Panc1 (cell line): ENCODE measurements around the gene PHACTR4. TPM values are rescaled to one million over a fixed set of nuclear protein-coding genes. Genes with fewer than 3 reads are reported as not detected.

Experiments
- ATAC-seq: fragments of 200-7000 bp; cut with Tn5 transposase; 2 replicates; pipeline ENCODE4 v1.9.1; 2020; ENCODE audit warnings: mild to moderate bottlenecking, moderate library complexity
- BruUV-seq: library from RNA; stranded (reverse); fragments of 400-500 nt; replicated peaks from 2 replicates; lab custom pipeline; 2021; lab: Mats Ljungman, UMichigan
- CTCF ChIA-PET: fragments of 300-600 bp; sonication (Branson Sonifier 250); formaldehyde crosslinking; loops from one replicate; lab custom pipeline; 2022; ENCODE audit warnings: antibody characterized with exemption; lab: Charles Lee
- POLR2A ChIA-PET: fragments of 300-600 bp; sonication (Branson Sonifier 250); formaldehyde crosslinking; loops from one replicate; lab custom pipeline; 2022; ENCODE audit warnings: antibody characterized with exemption; lab: Charles Lee
- DNase-seq: peaks from one replicate; pipeline ENCODE4 v3.0.0-alpha.2; 2010; ENCODE audit warnings: low read depth, low spot score
- H3K27ac ChIP-seq: 2 replicates; pipeline ENCODE4 v1.5.1; 2011; ENCODE audit warnings: mild to moderate bottlenecking, low read length, inconsistent platforms
- H3K27me3 ChIP-seq: fragments of 200-500 bp; sonication (Bioruptor generic); 2 replicates; pipeline ENCODE4 v1.6.0; 2014; ENCODE audit warnings: low read length, inconsistent platforms; ENCODE audit not compliant: control insufficient read depth, insufficient read depth
- H3K36me3 ChIP-seq: fragments of 200-500 bp; sonication (Bioruptor generic); 2 replicates; pipeline ENCODE4 v1.5.1; 2014; ENCODE audit warnings: inconsistent platforms, mild to moderate bottlenecking, low read length, moderate library complexity; ENCODE audit not compliant: control insufficient read depth, insufficient read depth
- H3K4me1 ChIP-seq: 2 replicates; pipeline ENCODE4 v1.5.1; 2011; ENCODE audit warnings: inconsistent platforms, mild to moderate bottlenecking, low read length, moderate library complexity; ENCODE audit not compliant: control insufficient read depth, insufficient read depth
- H3K4me3 ChIP-seq, 2 experiments: 2 replicates each; pipeline ENCODE4 v1.5.1; 2011 to 2012; ENCODE audit warnings: low read depth in 2 of 2, low read length in 2 of 2, mild to moderate bottlenecking in 2 of 2, inconsistent platforms in 1 of 2, moderate library complexity in 1 of 2
- H3K9me3 ChIP-seq: fragments of 200-500 bp; sonication (Bioruptor generic); 2 replicates; pipeline ENCODE4 v1.5.1; 2014; ENCODE audit warnings: low read depth, mild to moderate bottlenecking, inconsistent platforms, low read length, moderate library complexity; ENCODE audit not compliant: control insufficient read depth, insufficient read depth
- CTCF ChIP-seq: fragments of 450-650 bp; IDR thresholded peaks from 2 replicates; pipeline ENCODE4 v1.5.1; 2017; ENCODE audit warnings: mild to moderate bottlenecking
- POLR2AphosphoS5 ChIP-seq: IDR thresholded peaks from 2 replicates; pipeline ENCODE4 v1.6.1; 2012; ENCODE audit warnings: mild to moderate bottlenecking, low read depth, low read length, moderate library complexity
- REST ChIP-seq, 2 experiments: IDR thresholded peaks; 2 replicates each; pipeline ENCODE4 v1.6.1; 2011 to 2012; ENCODE audit warnings: low read depth in 2 of 2, control low read depth in 1 of 2, low read length in 1 of 2, mild to moderate bottlenecking in 1 of 2, moderate library complexity in 1 of 2; ENCODE audit not compliant: insufficient read depth in 1 of 2
- SIN3A ChIP-seq: IDR thresholded peaks from 2 replicates; pipeline ENCODE4 v1.6.1; 2012; ENCODE audit warnings: low read depth, mild to moderate bottlenecking, low read length, moderate library complexity, borderline replicate concordance; ENCODE audit not compliant: insufficient read depth
- TCF7L2 ChIP-seq: IDR thresholded peaks from 2 replicates; pipeline ENCODE4 v1.6.1; 2011; ENCODE audit warnings: mild to moderate bottlenecking, low read depth, low read length, inconsistent platforms
- in situ Hi-C: cut with HindIII; loops from 2 replicates; pipeline ENCODE4 v1.10.0; 2016; ENCODE audit warnings: low sequenced_read_pairs, low pct_unique_long_range_greater_than_20kb
- intact Hi-C: fragments of 100-400 bp; cut with micrococcal nuclease; formaldehyde crosslinking; loops from one replicate; pipeline ENCODE4 v1.10.0; 2022; ENCODE audit not compliant: unreplicated experiment
- total RNA-seq: library from RNA; stranded (reverse); gene quantifications from one replicate; pipeline ENCODE4 v1.2.1, GENCODE V29; 2021; ENCODE audit not compliant: unreplicated experiment

PHACTR4 gene
- total RNA-seq, 1 experiment from 2014 or later = 63.4 TPM

- CTCF ChIA-PET = no interaction called here
Measured at GRCh38 chr1:28507247-28507645, 137.7 kb downstream of the PHACTR4 start.

DNA sequence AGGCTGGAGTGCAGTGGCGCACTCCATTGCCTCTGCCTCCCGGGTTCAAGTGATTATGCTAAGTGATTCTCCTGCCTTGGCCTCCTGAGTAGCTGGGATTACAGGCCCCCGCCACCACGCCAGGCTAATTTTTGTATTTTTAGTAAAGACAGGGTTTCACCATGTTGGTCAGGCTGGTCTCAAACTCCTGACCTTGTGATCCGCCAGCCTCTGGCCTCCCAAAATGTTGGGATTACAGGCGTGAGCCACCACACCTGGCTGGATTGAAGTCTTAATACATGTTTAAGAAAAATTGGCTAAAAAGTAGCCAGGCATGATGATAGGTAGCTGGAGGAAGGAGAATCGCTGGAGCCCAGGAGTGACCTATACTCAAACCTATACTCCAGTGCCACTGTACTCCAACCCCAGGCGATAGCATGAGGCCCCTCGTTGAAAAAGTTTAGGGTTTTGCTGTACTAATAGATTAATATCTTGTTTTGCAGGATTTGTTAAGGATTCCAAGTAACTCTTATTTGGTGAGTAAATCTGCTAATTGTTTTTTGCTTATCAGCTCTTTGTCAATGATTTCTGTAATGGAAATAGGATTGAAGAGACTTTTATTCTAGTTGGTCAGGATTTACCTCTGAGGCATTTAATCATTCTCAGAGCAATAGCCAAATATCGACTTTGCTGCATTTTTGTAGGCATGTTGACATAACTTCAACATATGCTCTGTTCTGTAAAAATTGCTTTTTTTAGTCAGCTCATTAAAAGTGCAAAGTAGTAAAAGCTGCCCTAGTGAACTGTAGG, 138.3 kb downstream of the PHACTR4 start:
- ChIA-PET CTCF (no interaction called here), POLR2A (interaction anchor here (0.5 to 1.5 kb wide), 5 partner anchors 10 to 815 kb away, joined by 3 to 7 read pairs (median 4); no protein-coding TSS in a partner anchor)
- intact Hi-C loops (no loop called here), in situ Hi-C loops (no loop called here)
- BruUV-seq = no TSS peak
- no peak for DNase-seq
- Histone ChIP-seq H3K9me3 (no peaks in the 10 kb centered on the region), H3K4me1 (peaks cover 34% of the 10 kb centered on the region), H3K27me3 (no peaks in the 10 kb centered on the region), H3K36me3 (peaks cover 36% of the 10 kb centered on the region), H3K27ac (peak overlapping the region; percentile 100), H3K4me3 (peak overlapping the region; percentile 81 to 96)
- ATAC-seq = no peak
- TF ChIP-seq CTCF = no peak
- no peak for TF ChIP-seq REST (IDR thresholded peaks at IDR 0.05; ENCODE audit: insufficient read depth in 1 of 2, low read depth in 2 of 2, low read length in 1 of 2)
- no peak for TF ChIP-seq TCF7L2
- no peak for TF ChIP-seq SIN3A

More at GRCh38 chr1:28507247-28507645, 137.7 kb downstream of the PHACTR4 start:
- DNase-seq (no peak), ATAC-seq (no peak)
- TF ChIP-seq CTCF = no peak
- no peak for TF ChIP-seq SIN3A
- TF ChIP-seq TCF7L2 = no peak
- no peak for TF ChIP-seq POLR2AphosphoS5
- TF ChIP-seq REST (IDR thresholded peaks at IDR 0.05; ENCODE audit: insufficient read depth in 1 of 2, low read depth in 2 of 2, low read length in 1 of 2) = no peak
- H3K4me1 ChIP-seq = peaks cover 29% of the 10 kb centered on the region
- no TSS peak for BruUV-seq
- peak overlapping the region; percentile 81 to 96 for H3K4me3 ChIP-seq
- H3K36me3 ChIP-seq = peaks cover 36% of the 10 kb centered on the region
- H3K27ac ChIP-seq = peak overlapping the region; percentile 100
- intact Hi-C loops (no loop called here), in situ Hi-C loops (no loop called here)
- POLR2A ChIA-PET = interaction anchor here (0.6 kb wide), 1 partner anchor 815 kb away, joined by 7 read pairs; no protein-coding TSS in a partner anchor
- no peaks in the 10 kb centered on the region for H3K9me3 ChIP-seq
- H3K27me3 ChIP-seq = no peaks in the 10 kb centered on the region
